Measurements from ENCODE around the gene CHRFAM7A. TPM values are rescaled to one million over a fixed set of nuclear protein-coding genes. Genes with fewer than 3 reads are reported as not detected.

The CHRFAM7A gene
- total and polyA plus RNA-seq, 4 donors, result 0.05 to 1.2 (median 0.37) TPM; not detected in 1

Small RNA genes lying within 50 kb of the gene (small RNA-seq; reads per million reads assigned to genes)
- gene AC019322.2 (not detected), gene RF00019 (not detected), gene RF00096 (not detected), gene RN7SL196P (not detected)

Other genes starting within 250 kb of the CHRFAM7A start
- gene GOLGA8R, start 20.7 kb upstream of the CHRFAM7A start, total RNA-seq, result 1 to 10 TPM; 1.3 to 6.0 TPM
- under 1 TPM; 0.11 to 0.39 TPM for gene GOLGA8R, start 20.7 kb upstream of the CHRFAM7A start, polyA plus RNA-seq
- gene GOLGA8Q, start 158.5 kb upstream of the CHRFAM7A start, total RNA-seq, result 1 to 10 TPM in 1 of 2 donors, under 1 TPM in 1; 0.47 to 2.7 TPM
- gene GOLGA8Q, start 158.5 kb upstream of the CHRFAM7A start, polyA plus RNA-seq, result under 1 TPM; 0.14 to 0.68 TPM
- under 1 TPM in 1 of 2 donors, not detected in 1; 0.17 TPM for gene GOLGA8H, start 210.5 kb upstream of the CHRFAM7A start, total RNA-seq
- gene GOLGA8H, start 210.5 kb upstream of the CHRFAM7A start, polyA plus RNA-seq, result under 1 TPM in 1 of 2 donors, not detected in 1; 0.06 TPM

Data from liver (tissue), 5 donors.